Sigmoid colon (tissue), 3 donors: ENCODE data around the gene ALMS1.

Experiments used
- POLR2A ChIP-seq, 2 donors: fragments of 450-650 bp; IDR thresholded peaks; one replicate each; pipeline ENCODE4 v1.6.1; 2016; ENCODE audit warnings: antibody characterized with exemption in 2 of 2, mild to moderate bottlenecking in 2 of 2, moderate library complexity in 2 of 2
- TF ChIP-seq, protein P1 (sequence below), 4 experiments: fragments of 450-650 bp in 3 of 4; fragments of 200-600 bp in 1 of 4; IDR thresholded peaks; one replicate each; pipeline ENCODE4 v1.5.1; 2016 to 2019; ENCODE audit warnings: antibody characterized with exemption in 4 of 4, mild to moderate bottlenecking in 3 of 4, moderate library complexity in 2 of 4

DNA sequence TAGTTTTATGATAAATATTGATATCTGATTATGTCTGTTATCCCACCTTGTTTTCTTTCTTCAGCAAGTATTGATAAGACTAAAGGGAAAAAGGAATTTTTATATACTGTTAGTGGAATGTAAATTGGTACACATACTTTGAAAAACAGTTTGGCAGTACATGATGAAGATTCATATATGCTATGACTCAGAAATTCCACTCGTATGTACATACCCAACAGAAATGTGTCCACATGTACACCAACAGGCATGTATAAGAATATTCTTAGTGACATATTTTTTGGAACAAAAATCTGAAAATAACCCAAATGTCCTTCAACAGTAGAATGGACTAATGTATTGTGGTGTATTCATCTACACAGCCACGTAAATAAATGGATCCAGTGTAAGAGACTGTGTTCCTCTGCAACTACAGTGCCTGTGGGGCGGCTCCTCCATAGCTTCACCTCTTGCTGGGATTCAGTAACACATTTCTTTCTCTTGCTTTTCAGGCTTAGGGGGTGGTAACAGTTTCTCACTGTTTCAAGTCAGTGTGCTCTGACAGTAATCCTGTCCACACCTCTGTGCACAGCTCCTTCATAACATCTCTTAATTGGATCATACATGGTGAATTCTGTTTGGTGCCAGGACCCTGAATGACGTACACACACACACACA lies 35.5 kb upstream of the ALMS1 start:
- TF ChIP-seq, protein P1, sequence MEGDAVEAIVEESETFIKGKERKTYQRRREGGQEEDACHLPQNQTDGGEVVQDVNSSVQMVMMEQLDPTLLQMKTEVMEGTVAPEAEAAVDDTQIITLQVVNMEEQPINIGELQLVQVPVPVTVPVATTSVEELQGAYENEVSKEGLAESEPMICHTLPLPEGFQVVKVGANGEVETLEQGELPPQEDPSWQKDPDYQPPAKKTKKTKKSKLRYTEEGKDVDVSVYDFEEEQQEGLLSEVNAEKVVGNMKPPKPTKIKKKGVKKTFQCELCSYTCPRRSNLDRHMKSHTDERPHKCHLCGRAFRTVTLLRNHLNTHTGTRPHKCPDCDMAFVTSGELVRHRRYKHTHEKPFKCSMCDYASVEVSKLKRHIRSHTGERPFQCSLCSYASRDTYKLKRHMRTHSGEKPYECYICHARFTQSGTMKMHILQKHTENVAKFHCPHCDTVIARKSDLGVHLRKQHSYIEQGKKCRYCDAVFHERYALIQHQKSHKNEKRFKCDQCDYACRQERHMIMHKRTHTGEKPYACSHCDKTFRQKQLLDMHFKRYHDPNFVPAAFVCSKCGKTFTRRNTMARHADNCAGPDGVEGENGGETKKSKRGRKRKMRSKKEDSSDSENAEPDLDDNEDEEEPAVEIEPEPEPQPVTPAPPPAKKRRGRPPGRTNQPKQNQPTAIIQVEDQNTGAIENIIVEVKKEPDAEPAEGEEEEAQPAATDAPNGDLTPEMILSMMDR (IDR thresholded peaks at IDR 0.05) = no peak
- TF ChIP-seq POLR2A (IDR thresholded peaks at IDR 0.05) = no peak
